Naive thymus-derived CD4-positive, alpha-beta T cell (primary cell): Measurements from ENCODE around the gene PLA2G15. TPM values are rescaled to one million over a fixed set of nuclear protein-coding genes. Genes with fewer than 3 reads are reported as not detected.

ENCODE experiments used
- ATAC-seq: fragments of 150-1000 bp; cut with Tn5 transposase; 2 replicates; pipeline ENCODE4 v1.10.0; 2021; ENCODE audit warnings: mild to moderate bottlenecking, moderate library complexity
- CTCF ChIA-PET: fragments of 350-600 bp; sonication (Branson Sonifier 250); formaldehyde crosslinking; loops from one replicate; lab custom pipeline; 2021; ENCODE audit warnings: antibody characterized with exemption; lab: Charles Lee
- POLR2A ChIA-PET: fragments of 350-600 bp; sonication (Branson Sonifier 250); formaldehyde crosslinking; loops from one replicate; lab custom pipeline; 2021; ENCODE audit warnings: antibody characterized with exemption, inconsistent platforms; lab: Charles Lee
- DNase-seq, 9 donors: peaks; one replicate each; pipeline versions ENCODE4 v3.0.0 to v3.0.0-alpha.2; 2020 to 2022; ENCODE audit warnings: mixed read lengths in 1 of 9
- H3K27ac ChIP-seq: one replicate; pipeline ENCODE4 v1.7.0; 2013; ENCODE audit warnings: mild to moderate bottlenecking, low read depth, low read length, moderate library complexity
- H3K27me3 ChIP-seq, 2 donors: one replicate each; pipeline ENCODE4 v1.7.0; 2013; ENCODE audit warnings: low read length in 2 of 2, mild to moderate bottlenecking in 2 of 2, moderate library complexity in 2 of 2; ENCODE audit not compliant: control insufficient read depth in 2 of 2, insufficient read depth in 2 of 2
- H3K36me3 ChIP-seq, 3 experiments: 1 replicate in 2 of 3; 2 replicates in 1 of 3; pipeline ENCODE4 v1.7.0; 2013; ENCODE audit warnings: low read length in 3 of 3, mild to moderate bottlenecking in 3 of 3, moderate library complexity in 1 of 3; ENCODE audit not compliant: insufficient read depth in 3 of 3, control insufficient read depth in 2 of 3
- H3K4me1 ChIP-seq, 2 donors: one replicate each; pipeline ENCODE4 v1.7.0; 2013; ENCODE audit warnings: low read length in 2 of 2, mild to moderate bottlenecking in 2 of 2, moderate library complexity in 1 of 2; ENCODE audit not compliant: control insufficient read depth in 2 of 2, insufficient read depth in 2 of 2
- H3K4me3 ChIP-seq: 2 replicates; pipeline ENCODE4 v1.7.0; 2013; ENCODE audit warnings: mild to moderate bottlenecking, low read length
- H3K9me3 ChIP-seq, 3 experiments: 1 replicate in 2 of 3; 2 replicates in 1 of 3; pipeline ENCODE4 v1.7.0; 2013; ENCODE audit warnings: low read length in 3 of 3; ENCODE audit not compliant: control insufficient read depth in 2 of 3
- H3K27ac Mint-ChIP-seq, 9 donors: one replicate each; pipeline ENCODE4 v1.8.0; 2020 to 2022; ENCODE audit warnings: mixed read lengths in 9 of 9, mild to moderate bottlenecking in 8 of 9, moderate library complexity in 5 of 9, inconsistent platforms in 2 of 9
- H3K27me3 Mint-ChIP-seq, 5 donors: one replicate each; pipeline ENCODE4 v1.8.0; 2021 to 2022; ENCODE audit warnings: mixed read lengths in 5 of 5, mild to moderate bottlenecking in 1 of 5
- H3K36me3 Mint-ChIP-seq, 5 donors: one replicate each; pipeline ENCODE4 v1.8.0; 2020 to 2022; ENCODE audit warnings: mixed read lengths in 5 of 5, mild to moderate bottlenecking in 3 of 5, inconsistent platforms in 1 of 5
- H3K4me1 Mint-ChIP-seq, 7 donors: one replicate each; pipeline ENCODE4 v1.8.0; 2020 to 2022; ENCODE audit warnings: mixed read lengths in 7 of 7, mild to moderate bottlenecking in 3 of 7, inconsistent platforms in 1 of 7
- H3K4me3 Mint-ChIP-seq, 10 donors: one replicate each; pipeline ENCODE4 v1.8.0; 2020 to 2022; ENCODE audit warnings: mild to moderate bottlenecking in 10 of 10, mixed read lengths in 10 of 10, moderate library complexity in 6 of 10, inconsistent platforms in 2 of 10
- H3K9me3 Mint-ChIP-seq, 11 donors: one replicate each; pipeline ENCODE4 v1.8.0; 2020 to 2022; ENCODE audit warnings: mixed read lengths in 11 of 11, mild to moderate bottlenecking in 4 of 11, inconsistent platforms in 1 of 11, moderate library complexity in 1 of 11
- intact Hi-C, 2 donors: fragments of 100-400 bp; cut with micrococcal nuclease; formaldehyde crosslinking; loops; one replicate each; pipeline ENCODE4 v1.15.1; 2023
- polyA plus RNA-seq, 2 donors: library from polyadenylated mRNA; unstranded; fragments of 300-500 nt; fragmentation: Illumina TruSeq; gene quantifications; one replicate each; pipeline ENCODE4 v1.2.3, GENCODE V29; 2021
- total RNA-seq, 6 experiments: library from RNA in 5 of 6; stranded (reverse) in 5 of 6; gene quantifications; 1 replicate in 5 of 6; 2 replicates in 1 of 6; pipeline ENCODE4 v1.2.3 and lab custom pipeline; 2021 to 2026

The PLA2G15 gene
- total and polyA plus RNA-seq, 7 experiments from 2014 or later = 6.8 to 16.8 (median 9.9) TPM

- Mint-ChIP-seq H3K4me1 (peaks cover 82 to 97% (median 90%) of the 10 kb centered on the region in 7 donors), H3K9me3 (peaks cover 0 to 4% (median 0%) of the 10 kb centered on the region in 11 donors), H3K4me3 (peak overlapping the region; percentile 78 to 93 (median 84)), H3K36me3 (peaks cover 16 to 61% (median 34%) of the 10 kb centered on the region in 5 donors), H3K27me3 (no peaks in the 10 kb centered on the region), H3K27ac (peak overlapping the region; percentile 84 to 92 (median 91))
- Histone ChIP-seq H3K27ac (peak overlapping the region; percentile 68), H3K9me3 (no peaks in the 10 kb centered on the region), H3K4me1 (peaks cover 77 to 97% of the 10 kb centered on the region in 2 donors), H3K36me3 (peaks cover 0 to 7% (median 0%) of the 10 kb centered on the region in 3 experiments), H3K27me3 (no peaks in the 10 kb centered on the region), H3K4me3 (peak overlapping the region; percentile 62)
- CTCF ChIA-PET = interaction anchor here (0.7 to 27.4 kb wide), 7 partner anchors 9 to 1025 kb away, joined by 3 to 317 read pairs (median 18); partner anchors contain the start of gene SLC7A6
- DNase-seq = no peak
- POLR2A ChIA-PET = interaction anchor here (0.6 to 13.7 kb wide), 7 partner anchors 10 to 197 kb away, joined by 3 to 531 read pairs (median 18); partner anchors contain the start of genes PRMT7, SLC7A6 and SLC7A6OS
- intact Hi-C loops = loop anchor here (1.0 to 10.0 kb wide), 2 partner anchors 9 to 720 kb away; partner anchors contain the start of gene CTCF (in 1 of the 2)
- ATAC-seq = peak; percentile 23
Observed at GRCh38 chr16:68284847-68285246, 39.7 kb downstream of the PLA2G15 start.

DNA sequence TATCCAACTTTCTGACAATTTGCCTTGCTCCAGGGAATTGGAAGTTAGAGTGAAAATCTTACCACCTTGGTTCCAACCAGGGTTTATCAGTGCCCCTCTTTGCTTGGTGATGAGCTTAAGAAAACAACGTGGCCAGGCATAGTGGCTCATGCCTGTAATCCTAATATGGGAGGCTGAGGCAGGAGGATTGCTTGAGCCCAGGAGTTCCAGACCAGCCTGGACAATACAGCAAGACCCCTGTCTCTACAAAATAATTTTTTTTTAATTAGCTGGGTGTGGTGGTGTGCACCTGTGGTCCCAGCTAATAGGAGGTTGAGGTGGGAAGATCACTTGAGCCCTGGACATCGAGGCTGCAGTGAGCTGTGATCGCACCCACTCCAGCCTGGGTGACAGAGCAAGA lies 40.5 kb downstream of the PLA2G15 start:
- peaks cover 78 to 98% of the 10 kb centered on the region in 2 donors for H3K4me1 ChIP-seq
- DNase-seq (no peak), ATAC-seq (no peak)
- Mint-ChIP-seq H3K27me3 (no peaks in the 10 kb centered on the region), H3K36me3 (peaks cover 16 to 61% (median 35%) of the 10 kb centered on the region in 5 donors), H3K4me3 (peak overlapping the region; percentile 78 to 93 (median 84)), H3K9me3 (peaks cover 0 to 4% (median 0%) of the 10 kb centered on the region in 11 donors), H3K27ac (peak overlapping the region; percentile 84 to 92 (median 91)), H3K4me1 (peaks cover 85 to 100% (median 94%) of the 10 kb centered on the region in 7 donors)
- intact Hi-C loops = loop anchor here (1.0 to 10.0 kb wide), 6 partner anchors 12 to 721 kb away; partner anchors contain the start of genes CTCF (in 1 of the 2), SLC7A6 (in 1 of the 2), SLC7A6OS (in 1 of the 2) and SMPD3 (in 1 of the 2)
- H3K27ac ChIP-seq = peak overlapping the region; percentile 68
- CTCF ChIA-PET = interaction anchor here (0.7 to 27.4 kb wide), 9 partner anchors 10 to 1025 kb away, joined by 3 to 317 read pairs (median 3); partner anchors contain the start of gene SLC7A6
- POLR2A ChIA-PET = interaction anchor here (0.6 to 13.7 kb wide), 10 partner anchors 9 to 47 kb away, joined by 3 to 531 read pairs (median 8); partner anchors contain the start of genes PLA2G15, PRMT7, SLC7A6 and SLC7A6OS
- no peaks in the 10 kb centered on the region for H3K27me3 ChIP-seq
- H3K9me3 ChIP-seq = no peaks in the 10 kb centered on the region
- H3K4me3 ChIP-seq = peak overlapping the region; percentile 62
- H3K36me3 ChIP-seq = peaks cover 0 to 11% (median 0%) of the 10 kb centered on the region in 3 experiments

DNA sequence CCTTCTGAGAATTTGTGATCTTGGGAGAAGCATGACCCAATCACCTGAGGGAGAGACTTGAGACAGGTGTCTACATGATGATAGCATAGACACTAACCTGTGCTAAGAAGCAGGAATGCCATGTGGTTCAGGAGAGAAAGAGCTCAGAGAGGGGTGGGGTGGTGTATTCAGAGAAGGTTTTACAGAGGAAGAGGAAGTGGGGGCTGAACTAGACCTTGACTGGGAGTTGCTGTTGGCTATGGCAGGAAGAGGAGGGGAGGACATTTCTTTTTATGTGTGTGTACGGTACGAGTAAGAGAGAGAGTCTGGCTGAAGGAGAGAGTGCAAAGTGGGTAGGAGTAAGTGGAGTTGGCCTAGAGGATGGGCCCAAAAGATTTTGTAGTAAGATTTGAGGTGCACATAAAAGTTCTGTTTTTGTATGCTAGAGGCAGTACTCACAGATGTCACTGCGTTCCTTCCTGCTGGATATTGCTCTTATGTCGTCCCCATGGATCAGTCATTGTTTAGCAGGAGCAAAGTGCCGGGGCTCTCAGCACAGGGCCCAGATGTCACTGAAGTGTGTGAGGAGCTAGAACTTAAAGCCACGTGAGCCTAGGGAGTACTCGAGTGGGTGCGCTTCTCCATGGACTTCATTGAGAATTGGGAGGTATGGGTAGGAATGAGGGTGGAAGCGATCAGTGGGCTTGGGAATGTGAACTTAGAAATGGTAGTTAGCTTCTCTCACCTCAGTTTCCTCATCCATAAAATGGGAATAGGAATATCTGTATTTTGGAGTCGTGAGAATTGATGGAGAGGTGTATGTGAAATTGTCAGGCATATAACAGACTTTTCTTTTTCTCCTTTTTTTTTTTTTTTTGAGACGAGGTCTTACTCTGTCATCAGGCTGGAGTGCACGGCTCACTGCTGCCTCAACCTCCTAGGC lies 41.2 kb downstream of the PLA2G15 start:
- Mint-ChIP-seq H3K27me3 (no peaks in the 10 kb centered on the region), H3K4me3 (peak overlapping the region; percentile 78 to 93 (median 84)), H3K27ac (peak overlapping the region; percentile 84 to 92 (median 90)), H3K36me3 (peaks cover 16 to 62% (median 35%) of the 10 kb centered on the region in 5 donors), H3K9me3 (peaks cover 0 to 4% (median 0%) of the 10 kb centered on the region in 11 donors), H3K4me1 (peaks cover 85 to 100% (median 94%) of the 10 kb centered on the region in 7 donors)
- DNase-seq (peak in 7 of 9 donors; percentile 58 to 76 (median 72)), ATAC-seq (peak; percentile 69)
- Histone ChIP-seq H3K4me1 (peaks cover 80 to 98% of the 10 kb centered on the region in 2 donors), H3K27ac (peak overlapping the region; percentile 68), H3K36me3 (peaks cover 0 to 18% (median 0%) of the 10 kb centered on the region in 3 experiments), H3K9me3 (no peaks in the 10 kb centered on the region), H3K27me3 (no peaks in the 10 kb centered on the region), H3K4me3 (peak overlapping the region; percentile 62)
- ChIA-PET CTCF (interaction anchor here (0.6 to 27.4 kb wide), 8 partner anchors 8 to 41 kb away, joined by 3 to 317 read pairs (median 10); partner anchors contain the start of gene SLC7A6), POLR2A (interaction anchor here (0.7 to 13.7 kb wide), 10 partner anchors 8 to 43 kb away, joined by 3 to 531 read pairs (median 8); partner anchors contain the start of genes PLA2G15, PRMT7, SLC7A6 and SLC7A6OS)
- intact Hi-C loops = loop anchor here (1.0 to 10.0 kb wide), 7 partner anchors 10 to 722 kb away; partner anchors contain the start of genes SLC7A6OS (in 2 of the 2), CTCF (in 1 of the 2), SLC7A6 (in 1 of the 2) and SMPD3 (in 1 of the 2)

GRCh38 chr16:68287276-68288251 lies 42.4 kb downstream of the PLA2G15 start:
- intact Hi-C loops = loop anchor here in 1 of 2 donors (1.0 to 10.0 kb wide), 3 partner anchors 11 to 723 kb away; partner anchors contain the start of genes CTCF and SLC7A6OS
- Mint-ChIP-seq H3K4me3 (peak overlapping the region; percentile 72 to 93 (median 84)), H3K36me3 (peaks cover 12 to 60% (median 37%) of the 10 kb centered on the region in 5 donors), H3K4me1 (peaks cover 83 to 100% (median 94%) of the 10 kb centered on the region in 7 donors), H3K27me3 (no peaks in the 10 kb centered on the region), H3K9me3 (peaks cover 0 to 4% (median 0%) of the 10 kb centered on the region in 11 donors), H3K27ac (peak overlapping the region; percentile 84 to 92 (median 90))
- DNase-seq = peak in 7 of 9 donors; percentile 54 to 71 (median 61)
- Histone ChIP-seq H3K27ac (peak overlapping the region; percentile 68), H3K9me3 (no peaks in the 10 kb centered on the region), H3K36me3 (peaks cover 0 to 28% (median 0%) of the 10 kb centered on the region in 3 experiments), H3K4me1 (peaks cover 92 to 96% of the 10 kb centered on the region in 2 donors), H3K27me3 (no peaks in the 10 kb centered on the region), H3K4me3 (peak overlapping the region; percentile 5)
- ATAC-seq = peak; percentile 58
- ChIA-PET POLR2A (interaction anchor here (0.6 to 13.7 kb wide), 6 partner anchors 9 to 362 kb away, joined by 3 to 531 read pairs (median 23); partner anchors contain the start of genes PRMT7, SLC7A6 and SLC7A6OS), CTCF (interaction anchor here (0.8 to 27.4 kb wide), 6 partner anchors 11 to 41 kb away, joined by 3 to 317 read pairs (median 4); partner anchors contain the start of gene SLC7A6)

DNA sequence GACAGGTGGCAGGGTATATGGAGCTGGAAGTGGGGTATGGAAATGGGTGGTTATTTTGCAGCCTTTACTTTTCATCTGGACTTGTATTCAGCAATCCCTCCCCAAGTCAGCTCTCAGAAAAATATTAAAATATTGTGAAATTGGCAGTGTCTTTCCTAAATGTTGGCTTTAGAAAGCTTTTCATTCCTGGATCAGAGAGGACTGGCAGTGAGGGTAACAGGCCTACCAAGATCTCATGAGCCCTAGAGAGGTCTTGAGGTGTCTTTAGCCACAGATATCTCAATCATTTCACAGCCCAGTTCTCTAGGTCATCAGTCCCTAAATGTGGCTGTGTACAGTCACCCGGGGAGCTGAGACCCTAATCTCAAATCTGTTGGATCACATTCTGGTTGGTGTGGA lies 43.1 kb downstream of the PLA2G15 start:
- intact Hi-C loops = loop anchor here in 1 of 2 donors (10.0 kb wide), 1 partner anchor 723 kb away; the partner anchor contains the start of gene CTCF
- POLR2A ChIA-PET = interaction anchor here (0.6 to 13.7 kb wide), 5 partner anchors 8 to 362 kb away, joined by 3 to 531 read pairs (median 43); partner anchors contain the start of genes PRMT7, SLC7A6 and SLC7A6OS
- no peaks in the 10 kb centered on the region for H3K27me3 Mint-ChIP-seq
- H3K9me3 ChIP-seq = no peaks in the 10 kb centered on the region
- no peak for ATAC-seq
- H3K27me3 ChIP-seq = no peaks in the 10 kb centered on the region
- peak overlapping the region; percentile 72 to 93 (median 84) for H3K4me3 Mint-ChIP-seq
- H3K4me1 ChIP-seq = peaks cover 91 to 95% of the 10 kb centered on the region in 2 donors
- peaks cover 77 to 100% (median 94%) of the 10 kb centered on the region in 7 donors for H3K4me1 Mint-ChIP-seq
- H3K4me3 ChIP-seq = no peak overlapping the region
- H3K9me3 Mint-ChIP-seq = peaks cover 0 to 4% (median 0%) of the 10 kb centered on the region in 11 donors
- CTCF ChIA-PET = interaction anchor here (0.7 to 27.4 kb wide), 7 partner anchors 12 to 129 kb away, joined by 3 to 317 read pairs (median 4); partner anchors contain the start of gene SLC7A6
- H3K27ac Mint-ChIP-seq = peak overlapping the region; percentile 84 to 92 (median 90)
- H3K27ac ChIP-seq = peak overlapping the region; percentile 68
- H3K36me3 Mint-ChIP-seq = peaks cover 12 to 60% (median 37%) of the 10 kb centered on the region in 5 donors
- no peak for DNase-seq
- peaks cover 0 to 29% (median under 1%) of the 10 kb centered on the region in 3 experiments for H3K36me3 ChIP-seq
